ENCODE measurements around the gene C9orf85.
"Not testable (repeated sequence)": the region's sequence is repeated elsewhere in the genome, so short reads cannot be mapped to it uniquely, and the experiment has no call there.

Gene C9orf85

GRCh38 chr9:71944754-71945375 is 33.4 kb downstream of the C9orf85 start:
- DNase-seq, result no peak

GRCh38 chr9:71954652-71955051 is 43.2 kb downstream of the C9orf85 start:
- DNase-seq, result not testable (repeated sequence)

GRCh38 chr9:71955300-71955915 is 44.0 kb downstream of the C9orf85 start:
- DNase-seq, result no peak

DNA sequence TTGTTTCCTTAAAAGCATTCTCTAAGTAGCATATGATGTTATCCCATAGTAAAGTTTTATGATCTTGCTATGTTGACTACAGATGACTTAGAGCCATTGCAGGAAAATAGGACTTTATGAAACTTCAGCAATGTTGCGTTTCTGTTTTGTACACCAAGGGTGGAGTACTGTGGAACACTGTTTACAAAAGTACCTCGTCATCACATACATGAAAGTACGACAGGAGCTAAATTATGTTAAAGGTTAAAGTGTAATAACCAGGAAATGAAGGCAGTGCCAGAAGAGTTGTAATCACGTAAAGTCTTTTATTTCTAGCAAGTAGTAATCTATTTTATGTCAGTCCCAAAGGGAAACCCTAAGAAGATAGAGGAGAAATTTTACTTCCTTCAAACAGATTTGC is 50.9 kb downstream of the C9orf85 start:
- no peak for DNase-seq

DNA sequence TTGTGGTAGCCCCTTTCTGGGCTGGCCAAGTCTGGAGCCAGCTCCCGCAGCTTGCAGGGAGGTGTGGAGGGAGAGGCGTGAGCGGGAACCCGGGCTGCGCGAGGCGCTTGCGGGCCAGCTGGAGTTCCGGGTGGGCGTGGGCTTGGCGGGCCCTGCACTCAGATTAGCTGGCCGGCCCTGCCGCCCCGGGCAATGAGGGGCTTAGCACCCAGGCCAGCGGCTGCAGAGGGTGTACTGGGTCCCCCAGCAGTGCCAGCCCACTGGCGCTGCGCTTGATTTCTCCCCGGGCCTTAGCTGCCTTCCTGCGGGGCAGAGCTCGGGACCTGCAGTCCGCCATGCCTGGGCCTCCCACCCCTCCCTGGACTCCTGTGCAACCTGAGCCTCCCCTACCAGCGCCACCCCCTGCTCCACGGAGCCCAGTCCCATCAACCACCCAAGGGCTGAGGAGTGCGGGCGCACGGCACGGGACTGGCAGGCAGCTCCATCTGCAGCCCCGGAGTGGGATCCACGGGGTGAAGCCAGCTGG is 52.1 kb downstream of the C9orf85 start:
- DNase-seq, result not testable (repeated sequence)

DNA sequence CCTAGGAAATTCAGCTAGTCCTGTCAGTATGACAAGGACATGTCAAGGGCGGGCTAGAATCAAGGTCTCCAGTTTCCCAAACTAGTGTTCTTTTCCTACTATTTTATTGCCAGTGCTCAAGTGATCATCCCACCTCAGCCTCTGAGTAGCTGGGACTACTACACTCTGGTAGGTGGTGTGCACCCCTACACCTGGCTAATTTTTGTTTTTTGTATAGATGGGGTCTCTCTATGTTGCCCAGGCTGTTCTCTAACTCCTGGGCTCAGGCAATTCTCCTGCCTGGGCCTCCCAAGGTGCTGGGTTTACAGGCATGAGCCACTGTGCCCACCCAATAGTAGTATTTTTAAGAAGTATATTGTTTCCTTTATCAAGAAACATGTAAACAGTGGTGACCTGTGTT is 54.0 kb downstream of the C9orf85 start:
- no peak for DNase-seq

DNA sequence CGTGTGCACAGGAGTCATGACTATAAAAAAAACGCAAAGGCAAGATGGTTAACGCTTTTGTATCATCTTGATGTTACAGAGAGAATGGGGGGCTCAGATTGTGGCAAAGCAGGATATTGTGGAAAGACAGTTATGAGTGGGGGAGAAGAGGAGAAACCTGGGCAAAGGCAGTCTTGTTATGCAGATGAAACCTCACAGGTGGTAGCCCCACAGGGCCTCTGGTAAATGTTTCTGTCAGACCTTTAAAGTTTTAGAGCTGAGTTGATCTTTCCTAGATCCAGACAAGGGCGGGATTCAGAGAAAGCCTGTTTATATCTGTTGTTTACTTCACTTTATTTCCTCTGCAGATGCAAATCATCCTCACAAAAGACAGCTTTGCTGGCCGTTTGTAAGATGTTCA is 55.2 kb downstream of the C9orf85 start:
- no peak for DNase-seq

GRCh38 chr9:71968541-71969090 is 57.2 kb downstream of the C9orf85 start:
- DNase-seq, result no peak

GRCh38 chr9:71975833-71976232 is 64.4 kb downstream of the C9orf85 start:
- DNase-seq, result no peak

DNA sequence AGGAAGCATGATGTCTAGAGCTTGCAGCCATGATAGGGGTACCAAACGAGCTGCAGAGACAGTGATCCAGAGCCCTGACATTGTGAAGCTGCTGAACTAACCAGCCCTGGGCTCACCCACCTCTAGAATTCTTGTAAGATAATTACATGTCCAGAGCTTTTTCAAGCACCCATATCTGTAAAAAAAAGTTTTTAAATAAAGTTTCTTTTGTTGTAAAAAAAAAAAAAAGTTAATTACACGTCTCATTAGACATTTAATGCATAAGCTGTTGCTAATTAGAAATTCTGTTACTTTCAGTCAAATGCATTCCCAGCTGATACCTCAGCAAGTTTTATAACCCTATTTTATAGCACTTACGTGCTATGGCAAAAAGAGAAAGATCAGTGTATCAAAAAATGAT is 65.6 kb downstream of the C9orf85 start:
- DNase-seq, result no peak

GRCh38 chr9:71980266-71981190 is 69.1 kb downstream of the C9orf85 start:
- DNase-seq, result no peak

- no peak for DNase-seq
Observed at GRCh38 chr9:71981944-71982343, 70.5 kb downstream of the C9orf85 start.

- DNase-seq, result no peak
Observed at GRCh38 chr9:71984403-71984802, 73.0 kb downstream of the C9orf85 start.

DNA sequence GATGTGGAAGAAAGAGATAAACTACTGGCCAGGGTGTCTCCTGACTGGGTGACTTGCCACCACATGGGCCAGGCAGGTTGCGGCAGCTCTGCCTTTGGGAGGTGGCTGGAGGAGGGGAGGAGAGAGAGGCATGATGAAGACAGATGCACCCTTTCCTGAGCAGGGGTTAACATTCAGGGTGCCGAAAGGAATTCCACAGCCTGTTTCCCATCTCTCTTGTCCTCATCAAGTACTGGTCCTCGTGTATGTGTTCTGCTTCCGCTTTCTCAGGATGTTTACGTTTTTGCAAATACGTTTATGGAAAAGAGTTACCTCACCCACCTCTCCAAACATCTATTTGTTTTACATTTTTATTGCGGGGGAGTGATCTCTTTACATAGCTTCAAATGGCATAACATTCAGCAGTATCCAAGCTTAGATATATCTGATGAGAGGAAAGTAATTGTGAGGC is 73.4 kb downstream of the C9orf85 start:
- no peak for DNase-seq

- DNase-seq, result no peak
Observed at GRCh38 chr9:71985297-71985911, 74.0 kb downstream of the C9orf85 start.

DNA sequence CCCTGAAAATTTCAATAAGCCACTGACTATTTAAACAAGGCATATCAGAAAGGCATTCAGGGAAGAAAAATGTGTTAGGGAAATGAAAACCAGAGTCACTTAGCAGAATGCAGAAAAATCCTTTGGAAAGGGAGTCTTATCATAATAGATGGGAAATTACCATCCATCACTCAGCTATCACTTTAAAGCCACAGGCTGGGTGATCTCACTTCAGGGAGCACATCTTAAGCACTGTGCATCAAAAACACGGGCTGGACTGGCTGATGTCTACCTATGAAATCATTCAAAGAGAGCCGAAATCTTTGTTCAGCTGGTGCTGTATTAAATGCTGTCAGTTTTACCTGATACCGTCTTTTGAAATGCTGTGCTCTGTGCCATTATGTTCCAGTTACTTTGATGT is 75.5 kb downstream of the C9orf85 start:
- DNase-seq, result no peak

- DNase-seq, result no peak
Observed at GRCh38 chr9:71987471-71988371, 76.3 kb downstream of the C9orf85 start.

GRCh38 chr9:71990466-71990865 is 79.0 kb downstream of the C9orf85 start:
- DNase-seq, result no peak

DNA sequence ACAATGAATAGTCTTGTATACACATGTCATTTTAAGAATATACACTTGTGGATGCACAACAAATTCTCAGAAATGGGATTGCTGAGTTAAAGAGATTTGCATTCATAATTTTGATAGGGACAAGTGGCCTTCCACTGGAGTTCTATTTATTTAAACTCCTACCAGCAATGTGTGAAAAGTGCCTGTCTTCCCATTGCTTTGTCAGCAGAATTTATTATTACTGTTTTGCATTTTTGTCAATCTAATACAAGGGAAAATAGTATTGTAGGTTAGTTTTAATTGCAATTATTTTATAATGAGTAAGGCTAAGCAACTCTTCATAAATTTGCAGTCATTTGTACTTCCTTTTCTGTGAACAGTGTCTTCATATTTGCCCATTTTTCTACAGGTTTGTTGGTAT is 94.0 kb downstream of the C9orf85 start:
- DNase-seq, result no peak

DNA sequence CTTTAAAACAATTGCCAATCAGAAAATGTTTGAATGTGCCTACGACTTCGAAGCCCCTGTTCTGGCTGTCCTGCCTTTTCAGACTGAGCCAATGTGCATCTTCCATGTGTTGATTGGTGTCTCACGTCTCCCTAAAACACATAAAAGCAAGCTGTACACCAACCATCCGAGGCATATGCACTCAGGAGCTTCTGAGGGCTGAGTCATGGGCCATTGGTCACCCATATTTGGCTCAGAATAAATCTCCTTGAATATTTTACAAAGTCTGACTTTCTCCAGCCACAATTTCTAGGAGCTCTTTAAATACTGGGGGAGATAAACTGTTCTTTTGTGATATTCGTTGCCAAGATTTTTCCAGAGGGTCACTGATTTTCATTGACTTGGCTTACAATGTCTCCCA is 95.1 kb downstream of the C9orf85 start:
- DNase-seq, result no peak

DNA sequence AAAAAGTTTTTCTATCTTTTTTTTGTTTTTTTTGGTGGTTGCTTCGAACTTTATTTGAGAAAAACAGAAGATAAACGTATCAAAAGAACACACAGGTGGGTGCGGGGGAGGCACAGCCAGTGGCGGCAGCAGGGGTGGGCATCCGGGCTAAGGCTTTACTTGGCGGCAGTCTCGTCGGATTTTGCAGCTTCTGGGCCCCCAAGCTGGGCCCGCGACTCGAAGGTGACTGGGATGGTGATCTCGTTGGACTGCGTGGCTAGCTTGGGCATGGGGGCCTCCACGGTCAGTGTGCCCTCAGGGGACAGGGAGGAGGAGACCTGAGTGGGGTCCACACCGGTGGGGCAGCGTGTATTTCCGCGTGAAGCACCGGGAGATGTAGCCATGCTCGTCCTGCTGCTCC is 96.3 kb downstream of the C9orf85 start:
- DNase-seq, result not testable (repeated sequence)

- DNase-seq, result no peak
Observed at GRCh38 chr9:72012646-72013045, 101.2 kb downstream of the C9orf85 start.

Data from NCI-H1048 (cell line).